ENCODE results near the gene CHD8.

- TF ChIP-seq CTCF (IDR thresholded peaks at IDR 0.05), result no peak
- no peak for TF ChIP-seq POLR2AphosphoS5 (IDR thresholded peaks at IDR 0.05; ENCODE audit: low read depth, low read length)
- no peak for TF ChIP-seq TCF7L2 (IDR thresholded peaks at IDR 0.05; ENCODE audit: low read depth, low read length)
- TF ChIP-seq SIN3A (IDR thresholded peaks at IDR 0.05; ENCODE audit: borderline replicate concordance, insufficient read depth, low read depth, low read length), result no peak
- TF ChIP-seq, protein P1, sequence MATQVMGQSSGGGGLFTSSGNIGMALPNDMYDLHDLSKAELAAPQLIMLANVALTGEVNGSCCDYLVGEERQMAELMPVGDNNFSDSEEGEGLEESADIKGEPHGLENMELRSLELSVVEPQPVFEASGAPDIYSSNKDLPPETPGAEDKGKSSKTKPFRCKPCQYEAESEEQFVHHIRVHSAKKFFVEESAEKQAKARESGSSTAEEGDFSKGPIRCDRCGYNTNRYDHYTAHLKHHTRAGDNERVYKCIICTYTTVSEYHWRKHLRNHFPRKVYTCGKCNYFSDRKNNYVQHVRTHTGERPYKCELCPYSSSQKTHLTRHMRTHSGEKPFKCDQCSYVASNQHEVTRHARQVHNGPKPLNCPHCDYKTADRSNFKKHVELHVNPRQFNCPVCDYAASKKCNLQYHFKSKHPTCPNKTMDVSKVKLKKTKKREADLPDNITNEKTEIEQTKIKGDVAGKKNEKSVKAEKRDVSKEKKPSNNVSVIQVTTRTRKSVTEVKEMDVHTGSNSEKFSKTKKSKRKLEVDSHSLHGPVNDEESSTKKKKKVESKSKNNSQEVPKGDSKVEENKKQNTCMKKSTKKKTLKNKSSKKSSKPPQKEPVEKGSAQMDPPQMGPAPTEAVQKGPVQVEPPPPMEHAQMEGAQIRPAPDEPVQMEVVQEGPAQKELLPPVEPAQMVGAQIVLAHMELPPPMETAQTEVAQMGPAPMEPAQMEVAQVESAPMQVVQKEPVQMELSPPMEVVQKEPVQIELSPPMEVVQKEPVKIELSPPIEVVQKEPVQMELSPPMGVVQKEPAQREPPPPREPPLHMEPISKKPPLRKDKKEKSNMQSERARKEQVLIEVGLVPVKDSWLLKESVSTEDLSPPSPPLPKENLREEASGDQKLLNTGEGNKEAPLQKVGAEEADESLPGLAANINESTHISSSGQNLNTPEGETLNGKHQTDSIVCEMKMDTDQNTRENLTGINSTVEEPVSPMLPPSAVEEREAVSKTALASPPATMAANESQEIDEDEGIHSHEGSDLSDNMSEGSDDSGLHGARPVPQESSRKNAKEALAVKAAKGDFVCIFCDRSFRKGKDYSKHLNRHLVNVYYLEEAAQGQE (IDR thresholded peaks at IDR 0.05; ENCODE audit: insufficient read depth in 1 of 2, low read depth in 2 of 2, low read length in 1 of 2), result no peak
Observed at GRCh38 chr14:21382095-21382494, 73.8 kb downstream of the CHD8 start.
